ENCODE measurements around the gene UGT1A9. TPM values are rescaled to one million over a fixed set of nuclear protein-coding genes. Genes with fewer than 3 reads are reported as not detected.

Gene UGT1A9
- total and polyA plus RNA-seq, 2 of the 13 experiments (the other 11 are each of a cell fraction or from before 2014, with no cell fraction given) = 0.07 TPM; not detected in 1

- TF ChIP-seq AHDC1 (CRISPR knock-in tag; IDR thresholded peaks at IDR 0.05; ENCODE audit: borderline replicate concordance) (peak; percentile 98), FOXA3 (CRISPR knock-in tag; IDR thresholded peaks at IDR 0.05) (peak; percentile 97), FOXK2 (IDR thresholded peaks at IDR 0.05) (0 out of 2 replicates have a peak, but pooled peaks have one; percentile 31), CBX5 (CRISPR knock-in tag; IDR thresholded peaks at IDR 0.05; ENCODE audit: borderline replicate concordance) (no peak), ZEB1 (IDR thresholded peaks at IDR 0.05; ENCODE audit: insufficient replicate concordance, low read depth) (peak; percentile 78), ZNF547 (CRISPR knock-in tag; IDR thresholded peaks at IDR 0.05) (0 out of 2 replicates have a peak, but pooled peaks have one; percentile 23), KAT7 (CRISPR knock-in tag; IDR thresholded peaks at IDR 0.05; ENCODE audit: borderline replicate concordance) (no peak), AGO2 (optimal IDR thresholded peaks at IDR 0.05; ENCODE audit: low read depth, low read length) (no peak), SIN3A (IDR thresholded peaks at IDR 0.05; ENCODE audit: borderline replicate concordance, low read depth, low read length) (no peak), PAF1 (CRISPR knock-in tag; IDR thresholded peaks at IDR 0.05) (no peak), ZNF513 (CRISPR knock-in tag; conservative IDR thresholded peaks at IDR 0.05) (no peak), ZNF773 (CRISPR knock-in tag; IDR thresholded peaks at IDR 0.05; ENCODE audit: borderline replicate concordance) (no peak), YEATS2 (CRISPR knock-in tag; IDR thresholded peaks at IDR 0.05; ENCODE audit: borderline replicate concordance) (peak; percentile 43; the same call in 1 of the 2 replicates), GPBP1L1 (CRISPR knock-in tag; IDR thresholded peaks at IDR 0.05) (no peak), ZNF207 (IDR thresholded peaks at IDR 0.05; ENCODE audit: borderline replicate concordance) (no peak), ZMYM2 (CRISPR knock-in tag; IDR thresholded peaks at IDR 0.05) (no peak), ZNF550 (CRISPR knock-in tag; IDR thresholded peaks at IDR 0.05; ENCODE audit: borderline replicate concordance) (no peak), ZNF317 (CRISPR knock-in tag; IDR thresholded peaks at IDR 0.05) (peak; percentile 74; the same call in 1 of the 2 replicates), NCOA1 (CRISPR knock-in tag; IDR thresholded peaks at IDR 0.05) (peak; percentile 76; the same call in 1 of the 2 replicates), BCL6 (CRISPR knock-in tag; IDR thresholded peaks at IDR 0.05) (peak; percentile 97)
Measured at GRCh38 chr2:233756429-233757081, 84.9 kb downstream of the UGT1A9 start (continued).
